Activated CD8-positive, alpha-beta T cell treated with anti-CD3 and anti-CD28 coated beads for 36 hours (primary cell): ENCODE results near the gene CLPTM1L. TPM values are rescaled to one million over a fixed set of nuclear protein-coding genes. Genes with fewer than 3 reads are reported as not detected.
"Not testable (repeated sequence)": the region's sequence is repeated elsewhere in the genome, so short reads cannot be mapped to it uniquely, and the experiment has no call there.

Experiments
- ATAC-seq: fragments of 200-7000 bp; cut with Tn5 transposase; one replicate; pipeline ENCODE4 v1.10.0; 2021; ENCODE audit warnings: mild to moderate bottlenecking, moderate library complexity
- CTCF ChIA-PET: fragments of 350-600 bp; sonication (Branson Sonifier 250); formaldehyde crosslinking; loops from one replicate; lab custom pipeline; 2021; ENCODE audit warnings: antibody characterized with exemption; lab: Charles Lee
- POLR2A ChIA-PET: fragments of 350-600 bp; sonication (Branson Sonifier 250); formaldehyde crosslinking; loops from one replicate; lab custom pipeline; 2021; ENCODE audit warnings: antibody characterized with exemption; lab: Charles Lee
- DNase-seq: peaks from one replicate; pipeline ENCODE4 v3.0.0-alpha.2; 2020
- H3K27ac Mint-ChIP-seq: one replicate; pipeline ENCODE4 v1.8.0; 2021; ENCODE audit warnings: mild to moderate bottlenecking, mixed read lengths
- H3K27me3 Mint-ChIP-seq: one replicate; pipeline ENCODE4 v1.8.0; 2021; ENCODE audit warnings: mixed read lengths
- H3K36me3 Mint-ChIP-seq: one replicate; pipeline ENCODE4 v1.8.0; 2021; ENCODE audit warnings: low read depth, mixed read lengths
- H3K4me1 Mint-ChIP-seq: one replicate; pipeline ENCODE4 v1.8.0; 2021; ENCODE audit warnings: low read depth, mixed read lengths
- H3K4me3 Mint-ChIP-seq: one replicate; pipeline ENCODE4 v1.8.0; 2021; ENCODE audit warnings: mild to moderate bottlenecking, moderate library complexity, mixed read lengths
- H3K9me3 Mint-ChIP-seq: one replicate; pipeline ENCODE4 v1.8.0; 2021; ENCODE audit warnings: mixed read lengths
- CTCF ChIP-seq: fragments of 200-600 bp; IDR thresholded peaks from one replicate; pipeline ENCODE4 v1.8.0; 2022; ENCODE audit warnings: antibody characterized with exemption, mild to moderate bottlenecking
- intact Hi-C: fragments of 100-400 bp; cut with micrococcal nuclease; formaldehyde crosslinking; loops from one replicate; pipeline ENCODE4 v1.10.0; 2022
- total RNA-seq, 2 experiments: library from RNA; stranded (reverse); gene quantifications; one replicate each; pipeline ENCODE4 v1.2.3, GENCODE V29; 2021

The CLPTM1L gene
- total RNA-seq, 2 experiments from 2014 or later, result 51.4 to 56.2 TPM

GRCh38 chr5:1341863-1342262, 3.0 kb downstream of the CLPTM1L start:
- ChIA-PET POLR2A (no interaction called here), CTCF (no interaction called here)
- intact Hi-C loops, result no loop called here
- H3K27me3 Mint-ChIP-seq, result no peaks in the 10 kb centered on the region
- peaks cover 33% of the 10 kb centered on the region for H3K36me3 Mint-ChIP-seq
- no peaks in the 10 kb centered on the region for H3K9me3 Mint-ChIP-seq
- TF ChIP-seq CTCF, result no peak
- ATAC-seq (no peak), DNase-seq (no peak)
- no peak overlapping the region for H3K4me3 Mint-ChIP-seq
- H3K4me1 Mint-ChIP-seq, result peaks cover 29% of the 10 kb centered on the region
- no peak overlapping the region for H3K27ac Mint-ChIP-seq

GRCh38 chr5:1339818-1340210, 5.1 kb downstream of the CLPTM1L start:
- peaks cover 23% of the 10 kb centered on the region for H3K4me1 Mint-ChIP-seq
- H3K9me3 Mint-ChIP-seq, H3K27ac Mint-ChIP-seq, H3K27me3 Mint-ChIP-seq, POLR2A ChIA-PET, ATAC-seq, DNase-seq, intact Hi-C loops, H3K4me3 Mint-ChIP-seq: not testable (repeated sequence)
- CTCF ChIA-PET, result interaction anchor here (1.1 kb wide), 1 partner anchor 140 kb away, joined by 3 read pairs; no protein-coding TSS in a partner anchor
- peaks cover 42% of the 10 kb centered on the region for H3K36me3 Mint-ChIP-seq

GRCh38 chr5:1339139-1339817, 5.6 kb downstream of the CLPTM1L start:
- H3K27me3 Mint-ChIP-seq, DNase-seq, intact Hi-C loops, H3K4me3 Mint-ChIP-seq, H3K27ac Mint-ChIP-seq, POLR2A ChIA-PET, H3K9me3 Mint-ChIP-seq, ATAC-seq: not testable (repeated sequence)
- CTCF ChIA-PET, result interaction anchor here (1.1 kb wide), 1 partner anchor 141 kb away, joined by 3 read pairs; no protein-coding TSS in a partner anchor
- Mint-ChIP-seq H3K36me3 (peaks cover 43% of the 10 kb centered on the region), H3K4me1 (peaks cover 23% of the 10 kb centered on the region)

GRCh38 chr5:1338506-1339070, 6.3 kb downstream of the CLPTM1L start:
- peaks cover 39% of the 10 kb centered on the region for H3K36me3 Mint-ChIP-seq
- H3K27ac Mint-ChIP-seq, result no peak overlapping the region

GRCh38 chr5:1338196-1338490, 6.8 kb downstream of the CLPTM1L start:
- peaks cover 15% of the 10 kb centered on the region for H3K4me1 Mint-ChIP-seq
- DNase-seq, result no peak
- peaks cover 36% of the 10 kb centered on the region for H3K36me3 Mint-ChIP-seq
- no peaks in the 10 kb centered on the region for H3K9me3 Mint-ChIP-seq
- ChIA-PET CTCF (no interaction called here), POLR2A (interaction anchor here (1.1 kb wide), 1 partner anchor 9 kb away, joined by 3 read pairs; no protein-coding TSS in a partner anchor)
- ATAC-seq, result no peak
- H3K27ac Mint-ChIP-seq, result no peak overlapping the region
- TF ChIP-seq CTCF, result no peak
- no peaks in the 10 kb centered on the region for H3K27me3 Mint-ChIP-seq
- intact Hi-C loops, result no loop called here
- no peak overlapping the region for H3K4me3 Mint-ChIP-seq

More at GRCh38 chr5:1338506-1339070, 6.3 kb downstream of the CLPTM1L start:
- POLR2A ChIA-PET, result interaction anchor here (1.1 kb wide), 1 partner anchor 9 kb away, joined by 3 read pairs; no protein-coding TSS in a partner anchor
- DNase-seq, result no peak
- no peaks in the 10 kb centered on the region for H3K27me3 Mint-ChIP-seq
- CTCF ChIA-PET, result no interaction called here
- no peak for ATAC-seq
- no peaks in the 10 kb centered on the region for H3K9me3 Mint-ChIP-seq
- H3K4me1 Mint-ChIP-seq, result peaks cover 18% of the 10 kb centered on the region
- TF ChIP-seq CTCF, result no peak
- H3K4me3 Mint-ChIP-seq, result no peak overlapping the region
- intact Hi-C loops, result no loop called here
